ENCODE measurements around the gene MYO1E.
"Not testable (repeated sequence)": the region's sequence is repeated elsewhere in the genome, so short reads cannot be mapped to it uniquely, and the experiment has no call there.

The MYO1E gene

GRCh38 chr15:59157396-59157795 lies 215.3 kb downstream of the MYO1E start:
- DNase-seq, result no peak
- intact Hi-C loops (cut with DNase I), result no loop called here

- DNase-seq, result no peak
- intact Hi-C loops (cut with DNase I), result no loop called here
These were observed 217.2 kb downstream of the MYO1E start for GRCh38 chr15:59155431-59155830.

- intact Hi-C loops (cut with DNase I), result no loop called here
These were observed 218.4 kb downstream of the MYO1E start for GRCh38 chr15:59154243-59154642.

GRCh38 chr15:59153466-59153865 lies 219.2 kb downstream of the MYO1E start:
- intact Hi-C loops (cut with DNase I), result no loop called here
- DNase-seq, result no peak

More at GRCh38 chr15:59154243-59154642, 218.4 kb downstream of the MYO1E start:
- DNase-seq, result no peak

- no peak for DNase-seq
- intact Hi-C loops (cut with DNase I), result no loop called here
These were observed 219.8 kb downstream of the MYO1E start for GRCh38 chr15:59152694-59153450.

- DNase-seq, result peak in 8 of 10 donors; percentile 26 to 86 (median 54)
- intact Hi-C loops (cut with DNase I), result no loop called here
These were observed 222.5 kb downstream of the MYO1E start for GRCh38 chr15:59150185-59150584.

- DNase-seq, result no peak
- intact Hi-C loops (cut with DNase I), result no loop called here
These were observed 224.4 kb downstream of the MYO1E start for GRCh38 chr15:59148153-59148833.

- intact Hi-C loops (cut with DNase I), result no loop called here
- no peak for DNase-seq
These were observed 225.0 kb downstream of the MYO1E start for GRCh38 chr15:59147666-59148065.

- peak in 2 of 10 donors; percentile 27 for DNase-seq
- intact Hi-C loops (cut with DNase I), result loop anchor here (2.0 kb wide), 1 partner anchor 348 kb away; no protein-coding TSS in a partner anchor
These were observed 228.1 kb downstream of the MYO1E start for GRCh38 chr15:59144594-59144993.

- intact Hi-C loops (cut with DNase I), result no loop called here
These were observed 229.4 kb downstream of the MYO1E start for GRCh38 chr15:59143281-59143680.

GRCh38 chr15:59140422-59141226 lies 232.0 kb downstream of the MYO1E start:
- no peak for DNase-seq
- intact Hi-C loops (cut with DNase I), result no loop called here

More at GRCh38 chr15:59143281-59143680, 229.4 kb downstream of the MYO1E start:
- DNase-seq, result no peak

- peak in 1 of 10 donors; percentile 20 for DNase-seq
- intact Hi-C loops (cut with DNase I), result no loop called here
These were observed 234.4 kb downstream of the MYO1E start for GRCh38 chr15:59138243-59138642.

- DNase-seq, result no peak
- intact Hi-C loops (cut with DNase I), result no loop called here
These were observed 235.1 kb downstream of the MYO1E start for GRCh38 chr15:59137566-59137965.

GRCh38 chr15:59133929-59134427 lies 238.7 kb downstream of the MYO1E start:
- intact Hi-C loops (cut with DNase I), result no loop called here
- no peak for DNase-seq

GRCh38 chr15:59131969-59132562 lies 240.6 kb downstream of the MYO1E start:
- intact Hi-C loops (cut with DNase I), result no loop called here
- DNase-seq, result no peak

- DNase-seq, result no peak
- intact Hi-C loops (cut with DNase I), result no loop called here
These were observed 241.2 kb downstream of the MYO1E start for GRCh38 chr15:59131456-59131855.

GRCh38 chr15:59127255-59127654 lies 245.4 kb downstream of the MYO1E start:
- DNase-seq; intact Hi-C loops (cut with DNase I): not testable (repeated sequence)

GRCh38 chr15:59125683-59126082 lies 247.0 kb downstream of the MYO1E start:
- intact Hi-C loops (cut with DNase I); DNase-seq: not testable (repeated sequence)

GRCh38 chr15:59124261-59124660 lies 248.4 kb downstream of the MYO1E start:
- intact Hi-C loops (cut with DNase I), result no loop called here

GRCh38 chr15:59120937-59121336 lies 251.7 kb downstream of the MYO1E start:
- DNase-seq, result no peak

More at GRCh38 chr15:59124261-59124660, 248.4 kb downstream of the MYO1E start:
- DNase-seq, result no peak

More at GRCh38 chr15:59120937-59121336, 251.7 kb downstream of the MYO1E start:
- intact Hi-C loops (cut with DNase I), result no loop called here
